Endodermal cell (in vitro differentiated cells): Measurements from ENCODE around the gene ATP11B. TPM values are rescaled to one million over a fixed set of nuclear protein-coding genes. Genes with fewer than 3 reads are reported as not detected.

Source experiments
- DNase-seq: peaks from one replicate; pipeline ENCODE4 v3.0.0-alpha.2; 2017
- H3K27ac ChIP-seq: 2 replicates; pipeline ENCODE4 v1.5.1; 2013; ENCODE audit warnings: mild to moderate bottlenecking, low read depth, low read length, moderate library complexity
- H3K27me3 ChIP-seq: 2 replicates; pipeline ENCODE4 v1.6.1; 2013; ENCODE audit warnings: mild to moderate bottlenecking, low read length, moderate library complexity; ENCODE audit not compliant: insufficient read depth, control insufficient read depth, poor library complexity, severe bottlenecking
- H3K36me3 ChIP-seq: 2 replicates; pipeline ENCODE4 v1.7.0; 2013; ENCODE audit warnings: mild to moderate bottlenecking, low read length, moderate library complexity; ENCODE audit not compliant: control insufficient read depth, insufficient read depth
- H3K4me1 ChIP-seq: one replicate; pipeline ENCODE4 v1.7.0; 2013; ENCODE audit warnings: low read length; ENCODE audit not compliant: control insufficient read depth, insufficient read depth
- H3K4me3 ChIP-seq: 2 replicates; pipeline ENCODE4 v1.5.1; 2013; ENCODE audit warnings: mild to moderate bottlenecking, low read length, moderate library complexity
- H3K9ac ChIP-seq: 2 replicates; pipeline ENCODE4 v1.6.1; 2013; ENCODE audit warnings: mild to moderate bottlenecking, low read length, moderate library complexity; ENCODE audit not compliant: poor library complexity, severe bottlenecking; ENCODE audit errors: extremely low read depth
- H3K9me3 ChIP-seq: 2 replicates; pipeline ENCODE4 v1.6.1; 2013; ENCODE audit warnings: mild to moderate bottlenecking, low read length, moderate library complexity; ENCODE audit not compliant: control insufficient read depth
- H3K27ac Mint-ChIP-seq: 2 replicates; pipeline ENCODE4 v1.8.0; 2020; ENCODE audit warnings: mixed read lengths
- H3K27me3 Mint-ChIP-seq: 2 replicates; pipeline ENCODE4 v1.8.0; 2021; ENCODE audit warnings: mild to moderate bottlenecking, mixed read lengths; ENCODE audit not compliant: insufficient read depth
- H3K36me3 Mint-ChIP-seq: 2 replicates; pipeline ENCODE4 v1.8.0; 2020; ENCODE audit warnings: low read depth, mixed read lengths
- H3K4me1 Mint-ChIP-seq: 2 replicates; pipeline ENCODE4 v1.8.0; 2020; ENCODE audit warnings: mixed read lengths
- H3K4me3 Mint-ChIP-seq: 2 replicates; pipeline ENCODE4 v1.8.0; 2020; ENCODE audit warnings: mild to moderate bottlenecking, moderate library complexity, mixed read lengths
- H3K9me3 Mint-ChIP-seq: 2 replicates; pipeline ENCODE4 v1.8.0; 2020; ENCODE audit warnings: mild to moderate bottlenecking, mixed read lengths
- CTCF ChIP-seq: fragments of 200-600 bp; sonication (generic); conservative IDR thresholded peaks from 2 replicates; pipeline ENCODE4 v1.5.0; 2021; ENCODE audit warnings: antibody characterized with exemption, mild to moderate bottlenecking
- WGBS, 2 experiments: methylation state at CpG; one replicate each; pipeline versions ENCODE4 v1.1.5 to v1.1.7; 2013; ENCODE audit warnings: missing lambda C conversion rate in 2 of 2, mixed read lengths in 1 of 2; ENCODE audit not compliant: insufficient coverage in 1 of 2, insufficient read length in 1 of 2; 5-methylcytosine and 5-hydroxymethylcytosine counted together
- total RNA-seq, 2 donors: library from RNA; stranded (reverse); fragmentation: NEBNext Ultra II Directional in 1 of 2; extraction: Animal tissue kit (Norgen Biotek cat#: 25700) in 1 of 2; gene quantifications; 2 replicates in 1 of 2; 3 replicates in 1 of 2; pipeline ENCODE4 v1.2.1, GENCODE V29; 2021

Gene ATP11B
- total RNA-seq, 2 donors from 2014 or later = 23.6 to 27.8 TPM

GRCh38 chr3:182814419-182815062 lies 21.2 kb downstream of the ATP11B start:
- WGBS, 2 experiments = 88 to 90% methylated on average over 2 to 4 of the region's 4 CpGs
- H3K4me1 ChIP-seq = no peaks in the 10 kb centered on the region
- H3K9ac ChIP-seq = no peak overlapping the region
- H3K4me3 ChIP-seq = no peak overlapping the region
- no peaks in the 10 kb centered on the region for H3K27me3 Mint-ChIP-seq
- H3K36me3 Mint-ChIP-seq = no peaks in the 10 kb centered on the region
- peaks cover 11% of the 10 kb centered on the region for H3K4me1 Mint-ChIP-seq
- no peak overlapping the region for H3K27ac Mint-ChIP-seq
- DNase-seq = no peak
- no peaks in the 10 kb centered on the region for H3K27me3 ChIP-seq
- H3K36me3 ChIP-seq = no peaks in the 10 kb centered on the region
- H3K4me3 Mint-ChIP-seq = no peak overlapping the region
- no peak for TF ChIP-seq CTCF
- H3K9me3 ChIP-seq = no peaks in the 10 kb centered on the region
- H3K27ac ChIP-seq = no peak overlapping the region
- no peaks in the 10 kb centered on the region for H3K9me3 Mint-ChIP-seq

- 100% methylated on average over 1 of the region's 1 CpG; no CpG with 5 or more reads in 1 of the 2 experiments for WGBS, 2 experiments
- Histone ChIP-seq H3K27me3 (no peaks in the 10 kb centered on the region), H3K9me3 (no peaks in the 10 kb centered on the region), H3K4me3 (no peak overlapping the region), H3K9ac (no peak overlapping the region), H3K4me1 (no peaks in the 10 kb centered on the region), H3K27ac (no peak overlapping the region), H3K36me3 (peaks cover under 1% of the 10 kb centered on the region)
- DNase-seq = no peak
- H3K27ac Mint-ChIP-seq = no peak overlapping the region
- H3K27me3 Mint-ChIP-seq = no peaks in the 10 kb centered on the region
- H3K4me3 Mint-ChIP-seq = no peak overlapping the region
- H3K9me3 Mint-ChIP-seq = no peaks in the 10 kb centered on the region
- TF ChIP-seq CTCF = no peak
- peaks cover 14% of the 10 kb centered on the region for H3K4me1 Mint-ChIP-seq
- no peaks in the 10 kb centered on the region for H3K36me3 Mint-ChIP-seq
Measured at GRCh38 chr3:182816181-182816580, 22.9 kb downstream of the ATP11B start.

- Histone ChIP-seq H3K9ac (no peak overlapping the region), H3K9me3 (peaks cover 3% of the 10 kb centered on the region), H3K27ac (no peak overlapping the region), H3K27me3 (no peaks in the 10 kb centered on the region), H3K4me1 (no peaks in the 10 kb centered on the region), H3K36me3 (peaks cover 5% of the 10 kb centered on the region), H3K4me3 (no peak overlapping the region)
- H3K4me1 Mint-ChIP-seq = peaks cover 14% of the 10 kb centered on the region
- no peak for DNase-seq
- 97 to 100% methylated on average over 1 to 4 of the region's 4 CpGs for WGBS, 2 experiments
- no peaks in the 10 kb centered on the region for H3K27me3 Mint-ChIP-seq
- peaks cover 9% of the 10 kb centered on the region for H3K36me3 Mint-ChIP-seq
- peak overlapping the region; percentile 59 for H3K4me3 Mint-ChIP-seq
- TF ChIP-seq CTCF = no peak
- no peak overlapping the region for H3K27ac Mint-ChIP-seq
- H3K9me3 Mint-ChIP-seq = peaks cover 5% of the 10 kb centered on the region
Measured at GRCh38 chr3:182818296-182818978, 25.1 kb downstream of the ATP11B start.
